IMR-90 (cell line): ENCODE results near the gene TXNDC11. TPM values are rescaled to one million over a fixed set of nuclear protein-coding genes. Genes with fewer than 3 reads are reported as not detected.

Experiments
- ATAC-seq: fragments of 200-7000 bp; cut with Tn5 transposase; 2 replicates; pipeline ENCODE4 v1.9.1; 2020; ENCODE audit warnings: low read depth, mild to moderate bottlenecking, moderate library complexity
- BruUV-seq: library from RNA; stranded (reverse); fragments of 400-500 nt; replicated peaks from 2 replicates; lab custom pipeline; 2021; lab: Mats Ljungman, UMichigan
- CTCF ChIA-PET: fragments of 300-600 bp; formaldehyde crosslinking; extraction: SDS; loops from one replicate; lab custom pipeline; 2021; ENCODE audit warnings: antibody characterized with exemption; lab: Yijun Ruan, JAX
- POLR2A ChIA-PET: fragments of 300-600 bp; sonication (Branson Sonifier 250); formaldehyde crosslinking; loops from one replicate; lab custom pipeline; 2022; ENCODE audit warnings: antibody characterized with exemption; ENCODE audit not compliant: unreplicated experiment; lab: Charles Lee
- DNase-seq: peaks from one replicate; pipeline ENCODE4 v3.0.0; 2013
- H2AFZ ChIP-seq: replicated peaks from 2 replicates; pipeline ENCODE3; 2013; ENCODE audit warnings: low read length, mild to moderate bottlenecking; ENCODE audit not compliant: poor library complexity
- H2AK5ac ChIP-seq: 2 replicates; pipeline ENCODE4 v1.6.1; 2013; ENCODE audit warnings: low read depth, low read length, inconsistent platforms
- H2AK9ac ChIP-seq: replicated peaks from 2 replicates; pipeline ENCODE3; 2013; ENCODE audit warnings: mild to moderate bottlenecking, low read depth, low read length, moderate library complexity; ENCODE audit not compliant: poor library complexity
- H2BK120ac ChIP-seq: 2 replicates; pipeline ENCODE4 v1.6.1; 2013; ENCODE audit warnings: low read depth, low read length, inconsistent platforms
- H2BK15ac ChIP-seq: 3 replicates; pipeline ENCODE4 v1.6.1; 2013; ENCODE audit warnings: low read depth, low read length, inconsistent platforms
- H2BK20ac ChIP-seq: 2 replicates; pipeline ENCODE4 v1.6.1; 2013; ENCODE audit warnings: low read depth, mild to moderate bottlenecking, inconsistent platforms, low read length, moderate library complexity
- H2BK5ac ChIP-seq: 2 replicates; pipeline ENCODE4 v1.6.1; 2013; ENCODE audit warnings: mild to moderate bottlenecking, low read depth, low read length, inconsistent platforms; ENCODE audit not compliant: poor library complexity, severe bottlenecking
- H3K14ac ChIP-seq: replicated peaks from 2 replicates; pipeline ENCODE4 v1.6.1; 2013; ENCODE audit warnings: low read depth, low read length, inconsistent platforms
- H3K18ac ChIP-seq: 2 replicates; pipeline ENCODE4 v1.6.1; 2013; ENCODE audit warnings: low read depth, low read length, control low read depth
- H3K23ac ChIP-seq: 2 replicates; pipeline ENCODE4 v1.6.1; 2013; ENCODE audit warnings: low read depth, low read length, inconsistent platforms
- H3K27ac ChIP-seq: 2 replicates; pipeline ENCODE4 v1.5.1; 2013; ENCODE audit warnings: mild to moderate bottlenecking, control low read depth, low read length; ENCODE audit not compliant: insufficient read depth
- H3K27me3 ChIP-seq: 2 replicates; pipeline ENCODE4 v1.6.1; 2013; ENCODE audit warnings: low read length; ENCODE audit not compliant: control insufficient read depth, insufficient read depth
- H3K36me3 ChIP-seq: 2 replicates; pipeline ENCODE4 v1.6.1; 2013; ENCODE audit warnings: low read length, mixed read lengths; ENCODE audit not compliant: control insufficient read depth, insufficient read depth
- H3K4ac ChIP-seq: 2 replicates; pipeline ENCODE4 v1.6.1; 2013; ENCODE audit warnings: low read depth, low read length, inconsistent platforms
- H3K4me1 ChIP-seq: 2 replicates; pipeline ENCODE4 v1.6.1; 2013; ENCODE audit warnings: low read length, mixed read lengths; ENCODE audit not compliant: control insufficient read depth, insufficient read depth
- H3K4me2 ChIP-seq: 2 replicates; pipeline ENCODE4 v1.6.1; 2013; ENCODE audit warnings: low read depth, mild to moderate bottlenecking, control low read depth, low read length, moderate library complexity
- H3K4me3 ChIP-seq: 2 replicates; pipeline ENCODE4 v1.5.1; 2013; ENCODE audit warnings: low read depth, mild to moderate bottlenecking, control low read depth, low read length, moderate library complexity; ENCODE audit not compliant: insufficient read depth
- H3K56ac ChIP-seq: 2 replicates; pipeline ENCODE4 v1.6.1; 2013; ENCODE audit warnings: low read length, inconsistent platforms; ENCODE audit not compliant: insufficient read depth; ENCODE audit errors: extremely low read depth
- H3K79me1 ChIP-seq, 2 experiments: 2 replicates each; pipeline ENCODE4 v1.6.1; 2013; ENCODE audit warnings: low read length in 2 of 2, inconsistent platforms in 1 of 2, low read depth in 1 of 2
- H3K9ac ChIP-seq: 2 replicates; pipeline ENCODE4 v1.6.1; 2013; ENCODE audit warnings: low read depth, low read length, control low read depth
- H3K9me1 ChIP-seq: 2 replicates; pipeline ENCODE4 v1.6.1; 2013; ENCODE audit warnings: low read length, inconsistent platforms; ENCODE audit not compliant: insufficient read depth
- H3K9me3 ChIP-seq: 2 replicates; pipeline ENCODE4 v1.6.1; 2013; ENCODE audit warnings: low read length; ENCODE audit not compliant: control insufficient read depth, insufficient read depth
- H4K20me1 ChIP-seq: 2 replicates; pipeline ENCODE4 v1.6.1; 2013; ENCODE audit warnings: low read length, inconsistent platforms; ENCODE audit not compliant: insufficient read depth
- H4K5ac ChIP-seq: 2 replicates; pipeline ENCODE4 v1.6.1; 2013; ENCODE audit warnings: mild to moderate bottlenecking, low read depth, low read length, control low read depth
- H4K8ac ChIP-seq, 2 experiments: 2 replicates each; pipeline ENCODE4 v1.6.1; 2013; ENCODE audit warnings: low read depth in 2 of 2, low read length in 2 of 2, control low read depth in 1 of 2, inconsistent platforms in 1 of 2
- H4K91ac ChIP-seq: 2 replicates; pipeline ENCODE4 v1.6.1; 2013; ENCODE audit warnings: low read depth, low read length, inconsistent platforms; ENCODE audit not compliant: insufficient read depth
- BHLHE40 ChIP-seq: fragments of 150-350 bp; IDR thresholded peaks from 2 replicates; pipeline ENCODE4 v1.6.1; 2016; ENCODE audit warnings: mild to moderate bottlenecking, low read depth, low read length
- CEBPB ChIP-seq: IDR thresholded peaks from 2 replicates; pipeline ENCODE4 v1.6.1; 2012; ENCODE audit warnings: low read depth, low read length, improper control_type of control experiment
- CHD1 ChIP-seq: IDR thresholded peaks from 2 replicates; pipeline ENCODE4 v1.6.1; 2012; ENCODE audit warnings: low read depth, low read length, improper control_type of control experiment
- FOS ChIP-seq: fragments of 150-350 bp; IDR thresholded peaks from 2 replicates; pipeline ENCODE4 v1.6.1; 2016; ENCODE audit warnings: low read depth, low read length
- MAFK ChIP-seq: IDR thresholded peaks from 2 replicates; pipeline ENCODE4 v1.6.1; 2012; ENCODE audit warnings: low read depth, low read length, improper control_type of control experiment
- MAZ ChIP-seq: IDR thresholded peaks from 2 replicates; pipeline ENCODE4 v1.6.1; 2012; ENCODE audit warnings: low read depth, mild to moderate bottlenecking, low read length, improper control_type of control experiment, moderate library complexity, borderline replicate concordance
- MXI1 ChIP-seq: IDR thresholded peaks from 2 replicates; pipeline ENCODE4 v1.6.1; 2012; ENCODE audit warnings: low read depth, mild to moderate bottlenecking, low read length, moderate library complexity, borderline replicate concordance
- NFE2L2 ChIP-seq: fragments of 150-350 bp; IDR thresholded peaks from 2 replicates; pipeline ENCODE4 v1.6.1; 2016; ENCODE audit warnings: low read depth, mild to moderate bottlenecking, low read length
- POLR2A ChIP-seq: IDR thresholded peaks from 2 replicates; pipeline ENCODE4 v1.6.1; 2012; ENCODE audit warnings: mild to moderate bottlenecking, low read depth, low read length
- RAD21 ChIP-seq: IDR thresholded peaks from 2 replicates; pipeline ENCODE4 v1.6.1; 2012; ENCODE audit warnings: low read length, improper control_type of control experiment
- RCOR1 ChIP-seq: IDR thresholded peaks from 2 replicates; pipeline ENCODE4 v1.6.1; 2012; ENCODE audit warnings: mild to moderate bottlenecking, low read length, improper control_type of control experiment; ENCODE audit not compliant: insufficient replicate concordance
- RFX5 ChIP-seq: IDR thresholded peaks from 2 replicates; pipeline ENCODE4 v1.8.0; 2012; ENCODE audit warnings: low read depth, mild to moderate bottlenecking, low read length, moderate library complexity
- SMC3 ChIP-seq: fragments of 150-350 bp; IDR thresholded peaks from 2 replicates; pipeline ENCODE4 v1.6.1; 2016; ENCODE audit warnings: low read depth, mild to moderate bottlenecking, antibody characterized with exemption, low read length, moderate library complexity
- WGBS, 2 experiments: methylation state at CpG; one replicate each; pipeline versions ENCODE4 v1.1.5 to v1.1.7; 2013; ENCODE audit warnings: missing lambda C conversion rate in 2 of 2; ENCODE audit not compliant: insufficient read length in 1 of 2; ENCODE audit errors: extremely low coverage in 2 of 2; 5-methylcytosine and 5-hydroxymethylcytosine counted together
- dilution Hi-C: fragments of 300-500 bp; cut with HindIII; formaldehyde crosslinking; loops from one replicate; pipeline ENCODE4 v1.14.3; 2018; ENCODE audit warnings: low sequenced_read_pairs; ENCODE audit not compliant: unreplicated experiment
- in situ Hi-C: fragments of 300-500 bp; cut with MboI; formaldehyde crosslinking; loops from 3 replicates; pipeline ENCODE4 v1.14.3; 2019; ENCODE audit warnings: low sequenced_read_pairs, inconsistent platforms, mixed read lengths
- intact Hi-C: fragments of 100-400 bp; cut with micrococcal nuclease; formaldehyde crosslinking; loops from 2 replicates; pipeline ENCODE4 v1.10.0; 2022
- polyA plus RNA-seq, 3 experiments: library from polyadenylated mRNA; depleted of rRNA; stranded (reverse); fragments of >200 nt; gene quantifications; 2 replicates each; pipeline ENCODE4 v1.2.3, GENCODE V29; 2012; ENCODE audit warnings: low replicate concordance in 1 of 3
- total RNA-seq: library from RNA; depleted of rRNA; stranded (reverse); fragments of >200 nt; gene quantifications from 2 replicates; pipeline ENCODE4 v1.2.3, GENCODE V29; 2012
- TF ChIP-seq, protein P1 (sequence below): conservative IDR thresholded peaks from 2 replicates; pipeline ENCODE4 v1.5.1; 2012; ENCODE audit warnings: mild to moderate bottlenecking, low read depth, low read length, improper control_type of control experiment
- TF ChIP-seq, protein P2 (sequence below): fragments of 150-350 bp; IDR thresholded peaks from 2 replicates; pipeline ENCODE4 v1.6.1; 2017; ENCODE audit warnings: mild to moderate bottlenecking, antibody characterized with exemption, low read length, low read depth
- TF ChIP-seq, protein P3 (sequence below): fragments of 150-350 bp; IDR thresholded peaks from 2 replicates; pipeline ENCODE4 v1.6.1; 2016; ENCODE audit warnings: low read depth, mild to moderate bottlenecking, low read length, moderate library complexity, borderline replicate concordance

The TXNDC11 gene
- total and polyA plus RNA-seq, 2 of the 4 experiments (the other 2 are of a cell fraction) = 25.3 to 42.9 TPM

DNA sequence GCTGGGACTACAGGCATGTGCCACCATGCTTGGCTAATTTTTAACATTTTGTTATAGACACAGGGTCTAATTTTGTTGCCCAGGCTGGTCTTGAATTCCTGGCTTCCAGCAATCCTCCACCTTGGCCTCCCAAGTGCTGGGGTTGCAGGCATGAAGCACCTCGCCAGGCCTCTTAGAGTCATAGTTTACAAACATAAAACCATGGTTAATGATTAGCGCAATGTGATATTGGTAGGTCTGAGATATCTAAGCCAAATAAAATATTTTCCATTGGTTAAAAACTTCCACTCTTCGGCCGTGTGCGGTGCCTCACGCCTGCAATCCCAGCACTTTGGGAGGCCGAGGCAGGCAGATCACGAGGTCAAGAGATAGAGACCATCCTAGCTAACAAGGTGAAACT is 16.6 kb downstream of the TXNDC11 start:
- ATAC-seq (no peak), DNase-seq (no peak)
- Histone ChIP-seq H2BK20ac (no peak overlapping the region), H3K27ac (peak overlapping the region; percentile 89; the same call in 1 of the 2 replicates), H4K8ac (no peak overlapping the region), H2AK9ac (no peak overlapping the region), H2BK5ac (peak overlapping the region; percentile 70), H3K4me3 (no peak overlapping the region), H3K23ac (no peak overlapping the region), H2BK15ac (no peak overlapping the region), H3K18ac (peak overlapping the region; percentile 38; the same call in 1 of the 2 replicates), H3K79me1 (peaks cover 46 to 54% of the 10 kb centered on the region in 2 experiments), H3K9ac (no peak overlapping the region), H3K4me1 (peaks cover 5% of the 10 kb centered on the region), H3K4me2 (peak overlapping the region; percentile 10; the same call in 1 of the 2 replicates), H3K9me3 (no peaks in the 10 kb centered on the region), H2AK5ac (no peak overlapping the region), H4K91ac (no peak overlapping the region), H3K27me3 (no peaks in the 10 kb centered on the region), H3K9me1 (peaks cover 4% of the 10 kb centered on the region; the same call in 1 of the 2 replicates), H3K4ac (0 out of 2 replicates have a peak overlapping the region, but pooled peaks have one; percentile 4), H4K20me1 (peaks cover 9% of the 10 kb centered on the region; the same call in 1 of the 2 replicates), H3K14ac (no peak overlapping the region), H3K36me3 (peaks cover 22% of the 10 kb centered on the region), H4K5ac (peak overlapping the region; percentile 32; the same call in 1 of the 2 replicates), H2BK120ac (no peak overlapping the region), H2AFZ (no peak overlapping the region), H3K56ac (no peak overlapping the region)
- no TSS peak for BruUV-seq
- no peak for TF ChIP-seq BHLHE40
- no peak for TF ChIP-seq CEBPB
- no peak for TF ChIP-seq MAFK
- TF ChIP-seq, protein P1, sequence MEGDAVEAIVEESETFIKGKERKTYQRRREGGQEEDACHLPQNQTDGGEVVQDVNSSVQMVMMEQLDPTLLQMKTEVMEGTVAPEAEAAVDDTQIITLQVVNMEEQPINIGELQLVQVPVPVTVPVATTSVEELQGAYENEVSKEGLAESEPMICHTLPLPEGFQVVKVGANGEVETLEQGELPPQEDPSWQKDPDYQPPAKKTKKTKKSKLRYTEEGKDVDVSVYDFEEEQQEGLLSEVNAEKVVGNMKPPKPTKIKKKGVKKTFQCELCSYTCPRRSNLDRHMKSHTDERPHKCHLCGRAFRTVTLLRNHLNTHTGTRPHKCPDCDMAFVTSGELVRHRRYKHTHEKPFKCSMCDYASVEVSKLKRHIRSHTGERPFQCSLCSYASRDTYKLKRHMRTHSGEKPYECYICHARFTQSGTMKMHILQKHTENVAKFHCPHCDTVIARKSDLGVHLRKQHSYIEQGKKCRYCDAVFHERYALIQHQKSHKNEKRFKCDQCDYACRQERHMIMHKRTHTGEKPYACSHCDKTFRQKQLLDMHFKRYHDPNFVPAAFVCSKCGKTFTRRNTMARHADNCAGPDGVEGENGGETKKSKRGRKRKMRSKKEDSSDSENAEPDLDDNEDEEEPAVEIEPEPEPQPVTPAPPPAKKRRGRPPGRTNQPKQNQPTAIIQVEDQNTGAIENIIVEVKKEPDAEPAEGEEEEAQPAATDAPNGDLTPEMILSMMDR = no peak
- TF ChIP-seq RCOR1 = no peak
- no peak for TF ChIP-seq SMC3
- TF ChIP-seq POLR2A = no peak
- TF ChIP-seq, protein P2, sequence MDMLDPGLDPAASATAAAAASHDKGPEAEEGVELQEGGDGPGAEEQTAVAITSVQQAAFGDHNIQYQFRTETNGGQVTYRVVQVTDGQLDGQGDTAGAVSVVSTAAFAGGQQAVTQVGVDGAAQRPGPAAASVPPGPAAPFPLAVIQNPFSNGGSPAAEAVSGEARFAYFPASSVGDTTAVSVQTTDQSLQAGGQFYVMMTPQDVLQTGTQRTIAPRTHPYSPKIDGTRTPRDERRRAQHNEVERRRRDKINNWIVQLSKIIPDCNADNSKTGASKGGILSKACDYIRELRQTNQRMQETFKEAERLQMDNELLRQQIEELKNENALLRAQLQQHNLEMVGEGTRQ = no peak
- no peak for TF ChIP-seq NFE2L2
- no peak for TF ChIP-seq RAD21
- TF ChIP-seq FOS = no peak
- no peak for TF ChIP-seq MXI1
- TF ChIP-seq, protein P3, sequence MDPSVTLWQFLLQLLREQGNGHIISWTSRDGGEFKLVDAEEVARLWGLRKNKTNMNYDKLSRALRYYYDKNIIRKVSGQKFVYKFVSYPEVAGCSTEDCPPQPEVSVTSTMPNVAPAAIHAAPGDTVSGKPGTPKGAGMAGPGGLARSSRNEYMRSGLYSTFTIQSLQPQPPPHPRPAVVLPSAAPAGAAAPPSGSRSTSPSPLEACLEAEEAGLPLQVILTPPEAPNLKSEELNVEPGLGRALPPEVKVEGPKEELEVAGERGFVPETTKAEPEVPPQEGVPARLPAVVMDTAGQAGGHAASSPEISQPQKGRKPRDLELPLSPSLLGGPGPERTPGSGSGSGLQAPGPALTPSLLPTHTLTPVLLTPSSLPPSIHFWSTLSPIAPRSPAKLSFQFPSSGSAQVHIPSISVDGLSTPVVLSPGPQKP = no peak
- TF ChIP-seq RFX5 = no peak
- no peak for TF ChIP-seq CHD1
- no peak for TF ChIP-seq MAZ
- no CpG with 5 or more reads among the region's 8 CpGs for WGBS, 2 experiments
- intact Hi-C loops (loop anchor here (5.0 kb wide), 1 partner anchor 84 kb away; no protein-coding TSS in a partner anchor), dilution Hi-C loops (no loop called here), in situ Hi-C loops (no loop called here)
- ChIA-PET CTCF (interaction anchor here (0.6 kb wide), 1 partner anchor 11 kb away, joined by 4 read pairs; no protein-coding TSS in a partner anchor), POLR2A (no interaction called here)
